Measurements from ENCODE around the gene CDKAL1.

DNA sequence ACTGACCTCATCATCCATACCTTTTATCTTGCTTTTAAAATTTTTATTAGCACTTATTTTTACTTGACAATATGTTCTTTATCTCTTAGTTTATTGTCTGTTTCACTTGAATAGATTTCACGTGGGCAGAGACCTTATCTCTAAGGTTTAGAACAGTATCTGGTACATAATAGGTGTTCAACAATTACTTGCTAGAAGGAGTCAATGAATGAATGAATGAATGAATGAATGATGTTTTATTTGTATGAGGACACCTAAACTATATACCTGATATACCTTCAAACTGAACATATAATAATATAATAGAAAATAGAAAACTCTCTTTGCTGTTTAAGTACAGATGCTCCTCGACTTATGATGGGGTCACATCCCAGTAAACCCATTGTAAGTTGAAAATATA, 412.6 kb downstream of the CDKAL1 start:
- TF ChIP-seq ELF4 (IDR thresholded peaks at IDR 0.05): no peak
- no peak for TF ChIP-seq ARNT (IDR thresholded peaks at IDR 0.05)
